Iris pigment epithelial cell (primary cell): ENCODE measurements around the gene GADD45B.

ENCODE experiments used
- DNase-seq: peaks from one replicate; pipeline ENCODE4 v3.0.0-alpha.2; 2011; ENCODE audit warnings: low read depth

Gene GADD45B, protein sequence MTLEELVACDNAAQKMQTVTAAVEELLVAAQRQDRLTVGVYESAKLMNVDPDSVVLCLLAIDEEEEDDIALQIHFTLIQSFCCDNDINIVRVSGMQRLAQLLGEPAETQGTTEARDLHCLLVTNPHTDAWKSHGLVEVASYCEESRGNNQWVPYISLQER

DNA sequence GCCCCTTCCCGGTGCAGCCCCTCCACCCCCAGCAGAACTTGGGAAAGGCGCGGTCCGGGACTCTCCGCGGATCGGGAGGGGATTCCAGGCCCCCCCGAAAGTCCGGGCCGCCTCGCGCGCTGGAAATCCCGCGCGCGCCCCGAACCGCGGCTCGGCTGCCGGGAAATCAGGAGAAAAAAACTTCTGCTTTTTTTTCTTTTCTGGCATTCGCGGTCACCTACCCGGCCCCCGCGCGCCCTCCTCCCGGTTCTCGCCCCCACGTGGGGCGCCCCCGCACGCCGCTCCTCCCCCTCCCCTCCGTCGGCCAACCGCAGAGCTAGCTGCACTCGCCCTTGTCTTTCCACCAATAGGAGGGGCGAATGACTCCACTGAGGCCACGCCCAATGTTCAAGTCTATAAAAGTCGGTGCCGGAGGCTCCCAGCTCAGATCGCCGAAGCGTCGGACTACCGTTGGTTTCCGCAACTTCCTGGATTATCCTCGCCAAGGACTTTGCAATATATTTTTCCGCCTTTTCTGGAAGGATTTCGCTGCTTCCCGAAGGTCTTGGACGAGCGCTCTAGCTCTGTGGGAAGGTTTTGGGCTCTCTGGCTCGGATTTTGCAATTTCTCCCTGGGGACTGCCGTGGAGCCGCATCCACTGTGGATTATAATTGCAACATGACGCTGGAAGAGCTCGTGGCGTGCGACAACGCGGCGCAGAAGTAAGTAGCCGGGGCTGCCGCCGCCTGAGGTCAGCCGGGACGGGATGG lies at the start of gene GADD45B:
Gene GADD45B (plus strand): TSS at position 426 of the 749 bp plus-strand sequence. CDS start 232 bp downstream, at position 658.
- peak; percentile 98 for DNase-seq

DNA sequence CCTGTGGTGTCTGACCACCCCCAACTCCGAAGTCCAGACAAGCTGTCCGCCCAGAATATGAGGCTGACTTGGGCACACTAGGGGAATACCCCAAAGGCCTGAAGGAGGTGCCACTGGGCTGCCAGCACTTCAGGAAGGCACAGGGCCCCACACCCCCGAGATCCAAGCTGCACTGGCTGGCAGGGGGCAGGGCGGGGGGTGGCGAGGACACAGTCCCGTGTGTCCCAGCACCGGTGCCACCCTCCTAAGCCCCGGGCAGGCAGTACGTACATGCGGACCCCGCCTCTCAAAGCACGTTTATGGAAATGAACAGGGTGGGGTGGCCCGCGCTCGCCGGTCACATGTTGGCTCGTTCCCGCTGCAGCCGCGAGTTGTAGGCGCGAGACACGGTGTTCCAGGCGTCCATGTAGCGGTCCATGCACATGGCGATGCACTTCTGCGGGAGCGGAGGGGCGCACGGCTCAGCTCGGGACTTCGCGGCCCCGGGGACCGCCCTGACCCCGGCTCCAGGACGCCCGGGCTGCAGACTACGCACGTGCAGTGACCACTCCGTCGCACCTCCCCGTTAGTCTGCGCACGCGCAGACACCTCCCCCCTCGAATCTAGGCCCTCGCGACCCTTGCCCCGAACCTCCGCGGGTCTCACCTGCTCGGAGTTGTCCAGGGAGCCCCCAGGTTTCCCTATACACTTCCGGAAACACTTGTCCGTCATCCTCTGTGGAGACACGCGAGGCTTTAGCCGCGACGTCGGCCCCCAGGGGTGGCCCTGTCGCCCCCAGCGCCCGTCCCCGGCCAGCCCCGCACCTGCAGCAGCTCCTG lies 49.1 kb upstream of the GADD45B start:
- DNase-seq = peak; percentile 41

DNA sequence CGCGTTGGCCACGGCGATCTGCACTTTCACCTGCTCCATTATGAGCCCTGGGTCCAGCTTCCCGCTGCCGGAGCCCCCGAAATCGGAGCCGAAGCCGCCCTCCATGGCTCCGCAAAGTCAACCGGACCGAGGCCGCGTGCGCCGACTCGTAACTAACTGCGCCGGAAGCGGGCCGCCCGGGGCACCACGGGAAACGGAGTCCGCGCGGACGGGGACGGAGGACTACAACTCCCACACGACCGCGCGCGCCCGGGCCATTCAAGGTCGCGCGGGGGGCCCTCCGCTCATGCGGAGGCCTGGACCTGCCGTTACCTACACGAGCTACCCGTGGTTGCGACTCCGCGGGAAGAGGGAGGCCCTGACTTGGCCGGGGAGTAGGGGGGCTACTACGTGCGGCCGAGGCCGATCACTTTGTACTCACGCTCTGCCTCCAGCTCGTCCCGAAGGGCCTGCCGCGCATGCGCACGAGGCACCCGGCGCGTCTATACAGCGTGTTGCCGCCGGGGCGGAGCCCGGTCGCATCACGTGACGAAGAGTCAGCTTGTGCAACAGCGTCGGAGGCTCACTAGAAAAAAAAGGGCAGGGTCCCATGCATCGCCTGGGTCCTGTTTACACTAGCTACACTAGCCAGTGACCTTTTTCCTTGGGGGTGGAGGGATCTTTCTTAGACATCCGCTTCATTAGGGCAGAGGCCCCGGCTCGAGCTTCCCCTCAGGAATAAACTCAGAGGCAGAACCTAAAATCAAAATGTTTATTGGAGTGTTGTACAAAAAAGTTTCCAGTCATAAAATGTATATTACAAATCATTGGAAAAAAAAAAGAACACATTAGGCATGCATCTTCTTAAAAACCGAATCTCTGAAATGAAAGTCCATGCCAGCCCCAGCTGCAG lies 48.3 kb upstream of the GADD45B start, which contains the start of gene TIMM13:
Gene TIMM13 (minus strand): TSS at position 158 of the 892 bp plus-strand sequence. CDS start 53 bp downstream, at position 105.
- DNase-seq = peak; percentile 93

DNA sequence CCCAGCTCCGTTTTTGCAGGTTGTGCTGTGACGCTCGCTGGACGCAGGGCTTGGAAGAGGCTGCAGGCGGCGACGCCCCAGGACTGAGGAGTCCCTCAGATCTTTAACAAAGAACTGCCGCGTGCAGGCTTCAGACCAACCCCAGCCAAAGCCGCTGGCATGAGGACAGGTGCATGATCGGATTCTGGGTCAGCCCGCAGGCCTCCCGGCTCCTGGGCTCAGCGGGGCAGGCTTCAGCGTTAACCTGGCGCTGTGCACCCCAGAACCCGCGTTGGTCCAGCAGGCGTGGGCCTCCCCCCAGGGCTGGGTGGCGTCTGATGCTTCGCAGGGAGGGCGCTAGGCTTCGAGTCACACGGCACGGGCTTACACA lies 47.6 kb upstream of the GADD45B start:
- DNase-seq = peak; percentile 42

DNA sequence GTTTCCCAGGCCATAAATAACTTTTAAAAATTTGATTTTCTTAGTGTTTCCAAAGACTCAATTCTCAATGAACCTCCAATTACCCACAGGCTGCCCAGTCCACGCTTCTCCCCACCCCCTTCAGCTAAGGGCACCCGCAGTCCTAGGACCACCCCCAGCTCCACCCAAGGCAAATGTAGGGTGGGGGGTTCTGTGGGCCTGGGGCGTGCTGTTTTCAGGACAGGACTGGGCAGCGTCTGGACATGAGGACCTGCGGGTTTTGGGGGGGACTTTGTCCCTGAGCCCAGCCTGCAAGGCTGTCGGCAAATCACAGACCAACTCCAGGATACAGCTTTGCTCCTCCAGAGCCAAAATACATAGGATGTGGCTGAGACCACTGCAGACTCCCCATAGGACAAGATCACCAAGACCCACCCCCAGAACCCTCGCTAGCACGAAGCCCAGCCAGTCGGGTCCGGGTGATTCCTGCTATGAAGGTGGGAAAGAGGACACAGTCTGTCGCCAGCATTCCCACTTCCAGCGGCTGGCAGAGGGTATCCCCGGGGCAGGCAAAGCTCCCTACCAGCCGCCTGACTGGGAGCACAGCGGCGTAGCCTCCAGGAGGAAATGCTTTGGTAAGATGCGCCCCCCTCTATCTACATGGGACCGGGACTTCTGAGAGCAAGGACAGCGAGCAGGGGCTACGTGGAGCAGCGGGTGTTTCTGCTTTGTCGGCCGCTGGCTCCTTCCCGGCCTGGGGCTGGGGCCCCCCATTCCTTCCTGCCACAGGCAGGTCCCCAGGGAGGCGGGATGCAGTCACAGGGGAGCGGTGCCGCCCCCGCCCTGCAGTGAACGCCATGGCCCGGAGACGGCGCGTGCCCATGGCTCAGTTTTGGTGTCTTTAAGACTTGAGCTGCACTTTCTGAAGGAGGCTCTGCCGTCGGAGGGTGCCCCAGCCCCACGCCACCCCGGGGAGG lies 46.9 kb upstream of the GADD45B start:
- no peak for DNase-seq

DNA sequence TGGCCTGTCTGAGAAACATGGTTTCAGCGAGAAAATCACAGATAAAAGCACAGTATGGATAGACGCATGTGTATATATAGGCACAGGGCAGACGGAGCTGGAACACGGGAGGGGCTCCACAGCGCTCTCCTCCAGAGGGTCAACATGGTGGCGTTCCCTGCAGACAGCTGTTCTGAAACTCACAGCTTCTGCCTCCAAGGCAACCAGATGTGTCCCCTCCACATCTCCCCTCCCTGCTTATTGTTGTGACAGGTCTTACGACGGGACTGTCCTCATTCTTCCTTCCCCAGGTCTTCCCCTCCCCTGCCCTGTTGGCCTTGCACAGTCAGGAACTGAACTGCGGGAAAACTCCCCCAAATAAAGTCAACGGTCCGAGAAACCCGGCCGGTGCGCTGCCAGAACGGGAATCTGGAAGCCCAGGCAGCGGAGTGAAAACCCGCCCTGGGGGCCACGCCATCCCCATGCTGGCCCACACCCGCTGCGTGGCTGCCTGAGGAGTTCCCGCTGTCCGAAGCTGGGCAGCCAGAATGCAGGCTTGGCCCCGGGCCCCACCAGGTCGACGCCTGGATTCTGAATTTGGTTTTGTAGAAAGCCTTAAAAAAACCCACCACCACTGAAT lies 45.9 kb upstream of the GADD45B start:
- no peak for DNase-seq

DNA sequence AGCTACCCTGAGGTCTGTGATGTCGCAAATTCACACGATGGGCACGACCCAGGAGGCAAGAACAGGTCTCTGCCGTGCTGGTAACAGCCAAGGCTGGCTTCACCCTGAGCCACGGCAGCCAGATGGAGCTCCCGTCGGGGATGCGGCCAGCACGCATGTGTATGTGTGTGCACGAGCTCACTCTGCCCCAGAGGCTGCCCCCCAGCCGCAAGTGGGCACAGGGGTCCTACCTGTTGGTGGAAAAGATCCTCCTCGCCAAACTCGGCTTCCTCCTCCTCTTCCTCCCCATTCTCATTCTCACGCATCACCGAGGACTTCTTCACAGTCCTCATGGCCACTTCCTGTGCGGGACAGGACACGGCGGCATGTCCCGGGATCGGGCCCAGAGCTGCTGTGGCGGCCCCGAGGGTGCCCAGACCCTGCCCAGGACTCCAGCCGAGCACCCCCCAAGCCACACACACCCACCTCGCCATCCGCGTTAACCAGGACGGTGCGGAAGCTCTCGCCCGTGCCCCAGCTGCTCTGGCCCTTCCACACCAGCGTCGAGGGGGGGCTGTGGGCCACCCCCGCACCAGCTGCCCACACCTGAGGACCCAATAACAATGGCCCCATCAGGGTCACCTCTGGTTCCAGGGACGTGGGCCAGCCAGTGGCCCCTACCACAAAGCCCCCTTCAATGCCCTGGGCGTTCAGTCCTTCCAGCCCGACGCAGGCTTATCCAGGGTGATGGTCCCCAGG lies 44.4 kb upstream of the GADD45B start:
- DNase-seq = no peak

DNA sequence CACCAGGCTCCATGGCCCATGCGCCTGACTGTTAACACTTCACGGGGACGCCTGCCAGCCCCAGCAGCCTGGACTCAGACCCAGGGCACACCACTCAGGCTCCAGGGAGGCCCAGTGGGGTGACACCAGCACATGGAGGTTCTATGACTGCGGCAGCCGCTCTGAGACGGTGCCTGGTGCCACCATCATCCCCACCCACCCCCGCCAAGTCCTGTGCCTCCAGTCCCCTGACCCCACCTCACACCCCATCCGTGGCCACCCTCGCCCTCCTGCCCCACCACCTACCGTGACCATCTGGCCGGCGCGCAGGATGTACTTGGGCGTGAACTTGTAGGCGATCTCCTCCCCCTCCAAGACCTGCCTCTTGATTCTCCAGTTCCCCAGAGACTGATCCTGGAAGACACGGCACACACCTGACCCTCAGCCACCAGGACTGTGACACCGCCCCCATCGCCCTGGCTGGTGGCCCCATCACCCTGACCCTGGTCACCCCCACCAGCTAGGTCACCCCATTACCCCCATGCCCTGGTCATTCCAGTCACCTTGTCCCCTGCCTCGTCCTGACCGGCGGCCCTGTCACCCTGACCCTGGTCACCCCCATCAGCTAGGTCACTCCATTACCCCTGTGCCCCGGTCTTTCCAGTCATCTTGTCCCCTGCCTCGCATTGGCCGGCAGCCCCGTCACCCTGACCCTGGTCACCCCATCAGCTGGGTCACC lies 43.6 kb upstream of the GADD45B start:
- DNase-seq = no peak

DNA sequence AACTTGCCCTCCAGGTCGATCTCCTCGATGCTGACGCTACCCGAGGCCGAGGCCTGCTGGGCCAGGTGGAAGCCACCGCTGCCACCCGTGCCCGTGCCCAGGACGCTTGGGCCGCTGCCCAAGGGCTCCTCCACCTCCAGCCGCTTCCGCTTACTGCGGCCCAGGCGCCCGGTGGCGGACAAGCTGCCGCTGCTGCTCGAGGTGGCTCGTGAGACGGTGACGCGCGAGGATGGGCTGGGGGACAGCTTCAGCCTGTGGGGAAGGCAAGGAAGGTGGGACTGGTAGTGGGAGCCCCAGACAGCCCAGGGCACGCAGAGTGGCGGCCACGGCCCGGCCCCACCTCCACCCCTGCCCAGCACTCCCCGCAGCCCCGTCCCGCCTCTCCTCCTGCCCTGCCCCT lies 42.1 kb upstream of the GADD45B start:
- DNase-seq = no peak

DNA sequence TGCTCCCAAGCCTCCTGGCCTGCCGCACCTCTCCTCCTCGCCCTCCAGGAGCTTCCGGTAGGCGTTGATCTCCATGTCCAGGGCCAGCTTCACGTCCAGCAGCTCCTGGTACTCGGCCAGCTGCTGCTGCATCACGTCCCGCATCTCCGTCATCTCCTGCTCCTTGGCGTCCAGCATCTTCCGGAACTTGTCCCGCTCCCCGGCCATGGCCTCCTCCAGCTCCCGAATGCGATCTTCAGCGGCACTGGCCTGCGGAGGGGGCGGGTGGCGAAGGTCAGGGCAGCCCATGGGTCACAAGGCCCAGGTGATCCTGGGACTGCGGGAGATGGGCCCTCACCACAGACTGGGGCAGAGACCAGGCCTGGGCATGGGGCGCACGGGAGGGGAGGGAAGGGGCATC lies 41.7 kb upstream of the GADD45B start:
- no peak for DNase-seq

DNA sequence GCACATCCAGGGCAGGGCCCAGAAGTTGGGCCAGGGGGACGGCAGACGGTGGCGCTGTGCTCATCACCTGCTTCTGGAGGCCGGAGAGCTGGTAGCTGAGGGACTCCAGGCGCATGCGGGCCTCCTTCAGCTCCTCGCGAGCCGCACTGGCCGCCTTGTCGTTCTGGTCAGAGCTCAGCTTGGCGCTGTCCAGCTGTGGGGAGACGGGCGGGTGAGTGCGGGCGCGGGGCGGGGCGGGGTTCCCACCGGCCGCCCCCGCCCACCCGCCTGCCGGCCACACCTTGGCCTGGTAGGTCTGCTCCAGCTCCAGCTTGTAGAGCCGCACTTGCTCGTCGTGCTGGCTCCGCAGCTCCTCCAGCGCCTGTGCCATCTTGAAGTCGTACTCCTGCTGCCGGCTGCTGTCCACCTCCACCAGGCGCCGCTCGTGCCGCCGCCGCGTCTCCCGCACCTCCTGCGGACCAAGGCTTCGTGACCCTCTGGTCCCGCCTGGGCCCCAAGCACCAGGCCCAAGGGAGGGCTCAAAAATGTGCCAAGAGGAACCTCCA lies 41.1 kb upstream of the GADD45B start:
- DNase-seq = no peak

DNA sequence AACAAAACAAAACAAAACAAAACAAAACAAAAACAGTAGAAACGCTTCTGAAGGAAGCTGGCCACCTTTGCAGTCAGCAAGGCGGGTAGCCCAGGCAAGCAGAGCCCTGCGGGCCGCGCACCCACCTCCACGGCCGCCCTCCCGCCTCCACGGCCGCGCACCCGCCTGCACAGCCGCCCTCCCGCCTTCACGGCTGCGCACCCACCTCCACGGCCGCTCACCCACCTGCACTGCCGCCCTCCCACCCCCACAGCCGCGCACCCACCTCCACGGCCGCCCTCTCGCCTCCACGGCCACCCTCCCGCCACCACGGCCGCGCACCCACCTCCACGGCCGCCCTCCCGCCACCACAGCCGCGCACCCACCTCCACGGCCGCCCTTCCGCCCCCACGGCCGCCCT lies 39.5 kb upstream of the GADD45B start:
- no peak for DNase-seq

DNA sequence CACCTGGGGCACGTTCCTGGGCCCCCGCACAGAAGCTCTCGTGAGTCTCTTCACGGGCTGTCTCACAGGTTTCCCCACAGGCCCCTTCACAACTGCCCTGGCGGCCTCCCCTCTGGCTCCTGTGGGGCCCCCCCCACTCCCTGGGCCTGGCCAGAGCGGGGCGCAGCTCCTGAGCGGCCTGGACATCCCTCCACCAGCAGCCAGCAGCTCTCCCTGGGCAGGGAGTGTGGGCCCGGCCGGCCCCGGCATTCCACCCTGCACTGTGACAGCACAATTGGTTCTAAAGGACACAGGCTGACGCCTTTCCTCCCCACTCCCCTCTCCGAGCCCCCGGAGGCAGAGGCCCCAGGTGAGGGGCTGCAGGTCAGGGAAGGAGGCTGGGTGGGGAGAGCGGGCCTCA lies 39.0 kb upstream of the GADD45B start:
- DNase-seq = no peak

DNA sequence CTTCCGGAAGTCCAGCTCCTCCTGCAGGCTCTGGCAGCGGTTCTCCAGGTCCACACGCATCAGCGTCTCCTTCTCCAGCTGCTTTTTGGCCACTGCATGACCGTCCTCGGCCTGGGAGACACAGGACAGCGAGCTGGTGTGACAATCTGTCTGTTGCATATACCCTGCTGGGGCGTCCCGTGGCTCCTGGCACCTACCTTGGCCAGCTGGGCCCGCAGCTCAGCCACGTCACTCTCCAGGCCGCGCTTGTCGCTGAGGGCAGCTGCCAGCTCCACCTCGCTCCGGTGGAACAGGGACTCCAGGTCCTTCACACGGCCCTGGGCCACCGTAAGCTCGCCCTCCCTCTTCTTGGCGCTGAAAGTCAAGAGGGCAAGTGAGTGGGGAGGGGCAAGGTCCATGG lies 37.7 kb upstream of the GADD45B start:
- no peak for DNase-seq

DNA sequence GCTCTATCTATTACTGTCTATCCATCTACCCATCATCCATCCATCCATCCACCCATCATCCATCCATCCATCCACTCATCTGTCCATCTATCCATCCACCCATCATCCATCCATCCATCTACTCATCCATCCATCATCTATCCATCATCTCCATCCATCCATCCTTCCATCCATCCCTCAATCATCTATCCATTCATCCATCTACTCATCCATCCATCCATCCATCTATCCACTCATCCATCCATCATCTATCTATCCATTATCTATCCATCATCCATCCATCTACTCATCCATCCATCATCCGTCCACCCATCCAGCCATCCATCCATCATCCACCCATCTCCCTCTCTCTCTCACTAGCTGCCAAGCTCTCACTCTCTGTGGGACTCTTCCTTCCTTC lies 35.4 kb upstream of the GADD45B start:
- DNase-seq = no peak

DNA sequence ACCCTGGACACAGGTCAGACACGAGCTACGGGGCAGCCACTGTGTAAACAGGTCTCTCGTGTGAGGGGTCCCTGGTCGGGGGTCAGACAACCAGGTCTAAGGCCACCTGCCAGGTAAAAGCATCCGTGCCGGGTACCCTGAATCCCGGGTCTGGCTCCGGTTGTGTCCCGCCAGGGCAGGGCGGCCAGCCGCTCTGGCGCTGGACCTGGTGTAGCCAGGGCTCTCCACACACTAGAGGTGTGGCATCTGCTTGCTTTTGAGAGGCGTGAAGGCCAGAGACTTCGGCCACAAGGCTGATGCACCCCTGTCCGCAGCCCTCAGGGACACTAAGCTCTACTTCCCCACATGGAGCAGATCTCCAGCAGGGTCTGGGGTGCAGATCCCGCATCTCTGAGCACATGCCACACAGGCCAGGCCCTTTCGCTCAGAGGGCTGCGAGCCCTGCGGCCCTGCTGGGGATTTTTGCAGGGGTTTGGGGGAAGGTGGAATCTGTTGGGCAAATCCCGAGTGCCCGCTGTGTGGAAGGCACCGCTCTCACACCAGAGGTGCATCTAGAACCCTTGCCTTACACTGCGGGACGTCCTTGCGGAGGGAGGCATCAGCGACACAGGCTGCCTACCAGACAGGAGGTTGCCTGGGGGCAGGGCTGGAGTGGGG lies 34.7 kb upstream of the GADD45B start:
- no peak for DNase-seq

DNA sequence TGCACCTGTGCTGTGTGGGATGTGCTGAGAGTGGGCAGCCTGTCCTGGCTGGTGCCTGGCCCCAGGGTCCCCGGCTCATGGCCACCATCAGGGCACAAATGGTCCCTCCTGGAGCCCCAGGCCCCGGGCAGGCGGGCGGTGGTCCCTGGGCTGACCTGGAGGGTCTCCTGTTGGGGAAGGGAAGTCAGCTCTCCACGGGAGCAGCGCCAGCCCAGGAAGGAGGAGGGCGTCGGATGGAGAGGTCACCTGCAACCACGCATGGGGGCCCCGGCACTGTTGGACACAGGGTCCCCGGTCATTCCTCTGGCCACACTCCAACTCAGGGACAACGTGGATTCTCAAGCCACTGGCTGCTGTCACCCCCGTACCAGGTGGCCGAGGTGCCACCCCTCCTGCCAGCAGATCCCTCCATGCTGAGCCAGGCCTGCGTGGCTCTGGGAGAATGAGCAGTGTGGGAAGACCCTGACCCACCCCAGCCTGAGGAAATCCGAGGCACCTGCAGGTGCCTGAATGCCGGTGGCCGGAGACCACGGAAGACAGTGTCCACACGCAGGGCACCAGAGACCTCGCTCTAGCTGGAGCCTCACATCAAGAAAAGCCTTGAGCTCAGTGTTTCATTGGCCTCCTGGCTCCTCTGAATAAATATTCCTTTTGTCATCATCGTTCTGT lies 32.7 kb upstream of the GADD45B start:
- DNase-seq = no peak

DNA sequence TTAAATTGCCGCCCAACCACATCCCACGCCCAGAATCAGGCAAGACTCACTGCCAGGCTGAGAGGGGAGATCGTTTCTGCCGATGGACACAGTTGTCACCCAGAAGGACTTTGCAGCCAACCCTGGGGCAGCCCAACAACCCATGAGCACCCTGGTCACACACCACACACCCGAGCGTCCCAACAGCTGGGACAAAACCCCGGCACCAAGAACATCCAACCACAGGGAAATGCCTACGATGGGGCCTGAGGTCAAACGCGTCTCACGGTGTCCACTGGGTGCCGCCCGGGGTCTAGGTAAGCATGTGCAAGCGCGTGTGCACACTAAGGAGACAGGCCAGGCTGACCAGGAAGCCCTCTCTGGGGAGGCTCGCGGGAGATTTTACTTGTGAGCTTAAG lies 32.1 kb upstream of the GADD45B start:
- DNase-seq = no peak
